CD14-positive monocyte (primary cell): ENCODE measurements around the gene ACVR1. TPM values are rescaled to one million over a fixed set of nuclear protein-coding genes. Genes with fewer than 3 reads are reported as not detected.
"Not testable (repeated sequence)": the region's sequence is repeated elsewhere in the genome, so short reads cannot be mapped to it uniquely, and the experiment has no call there.

Experiments
- DNase-seq, 3 donors: peaks; one replicate each; pipeline ENCODE4 v3.0.0-alpha.2; 2011 to 2022
- H2AFZ ChIP-seq: 2 replicates; pipeline ENCODE4 v1.6.0; 2012; ENCODE audit warnings: mild to moderate bottlenecking, low read depth, low read length, inconsistent platforms; ENCODE audit not compliant: insufficient read depth, poor library complexity, severe bottlenecking
- H3K27ac ChIP-seq, 2 donors: 1 replicate in 1 of 2; 2 replicates in 1 of 2; pipeline ENCODE4 v1.5.1; 2012 to 2013; ENCODE audit warnings: low read length in 2 of 2, control low read depth in 1 of 2, inconsistent platforms in 1 of 2, low read depth in 1 of 2, mild to moderate bottlenecking in 1 of 2
- H3K27me3 ChIP-seq, 2 donors: one replicate each; pipeline versions ENCODE4 v1.6.0 to v1.6.1; 2011 to 2013; ENCODE audit warnings: low read length in 2 of 2; ENCODE audit not compliant: control insufficient read depth in 2 of 2, insufficient read depth in 2 of 2
- H3K36me3 ChIP-seq, 2 donors: replicated peaks in 1 of 2; 1 replicate in 1 of 2; 2 replicates in 1 of 2; pipeline versions ENCODE4 v1.5.1 to v1.6.1; 2012 to 2013; ENCODE audit warnings: low read length in 2 of 2, control low read depth in 1 of 2, inconsistent platforms in 1 of 2, mild to moderate bottlenecking in 1 of 2; ENCODE audit not compliant: insufficient read depth in 2 of 2, control insufficient read depth in 1 of 2
- H3K4me1 ChIP-seq, 2 donors: 1 replicate in 1 of 2; 2 replicates in 1 of 2; pipeline versions ENCODE4 v1.5.1 to v1.6.1; 2012 to 2013; ENCODE audit warnings: low read length in 2 of 2, control low read depth in 1 of 2, inconsistent platforms in 1 of 2, mild to moderate bottlenecking in 1 of 2, moderate library complexity in 1 of 2; ENCODE audit not compliant: insufficient read depth in 2 of 2, control insufficient read depth in 1 of 2
- H3K4me2 ChIP-seq: replicated peaks from 2 replicates; pipeline ENCODE3; 2012; ENCODE audit warnings: low read length, moderate library complexity, mild to moderate bottlenecking; ENCODE audit not compliant: poor library complexity, severe bottlenecking; ENCODE audit errors: extremely low read depth
- H3K4me3 ChIP-seq, 3 experiments: fragments of 200-600 bp in 1 of 3; sonication (generic) in 1 of 3; replicated peaks in 1 of 3; 1 replicate in 2 of 3; 2 replicates in 1 of 3; pipeline ENCODE4 v1.5.1; 2011 to 2013; ENCODE audit warnings: low read length in 3 of 3, mild to moderate bottlenecking in 3 of 3, control low read depth in 2 of 3, low read depth in 2 of 3, inconsistent platforms in 1 of 3, moderate library complexity in 1 of 3
- H3K79me2 ChIP-seq: 2 replicates; pipeline ENCODE4 v1.6.0; 2012; ENCODE audit warnings: mild to moderate bottlenecking, control low read depth, inconsistent platforms, low read length, moderate library complexity; ENCODE audit not compliant: insufficient read depth
- H3K9ac ChIP-seq: 2 replicates; pipeline ENCODE4 v1.6.0; 2017; ENCODE audit warnings: low read length, mild to moderate bottlenecking; ENCODE audit not compliant: insufficient read depth, poor library complexity, severe bottlenecking
- H3K9me3 ChIP-seq, 2 donors: replicated peaks in 1 of 2; 1 replicate in 1 of 2; 2 replicates in 1 of 2; pipeline versions ENCODE4 v1.5.1 to v1.6.1; 2012 to 2013; ENCODE audit warnings: low read length in 2 of 2, control low read depth in 1 of 2; ENCODE audit not compliant: control insufficient read depth in 1 of 2, insufficient read depth in 1 of 2
- H4K20me1 ChIP-seq: 2 replicates; pipeline ENCODE4 v1.6.0; 2012; ENCODE audit warnings: mild to moderate bottlenecking, low read length, control low read depth, moderate library complexity; ENCODE audit not compliant: insufficient read depth
- H3K27ac Mint-ChIP-seq, 7 donors: one replicate each; pipeline ENCODE4 v1.8.0; 2020; ENCODE audit warnings: mild to moderate bottlenecking in 7 of 7, mixed read lengths in 7 of 7, moderate library complexity in 6 of 7, inconsistent platforms in 2 of 7
- H3K27me3 Mint-ChIP-seq, 3 donors: one replicate each; pipeline ENCODE4 v1.8.0; 2021 to 2022; ENCODE audit warnings: low read depth in 3 of 3, mild to moderate bottlenecking in 3 of 3, mixed read lengths in 3 of 3, moderate library complexity in 3 of 3, inconsistent platforms in 1 of 3
- H3K36me3 Mint-ChIP-seq, 2 donors: one replicate each; pipeline ENCODE4 v1.8.0; 2020; ENCODE audit warnings: mixed read lengths in 2 of 2, inconsistent platforms in 1 of 2, mild to moderate bottlenecking in 1 of 2
- H3K4me1 Mint-ChIP-seq: one replicate; pipeline ENCODE4 v1.8.0; 2020; ENCODE audit warnings: mild to moderate bottlenecking, mixed read lengths
- H3K4me3 Mint-ChIP-seq, 2 donors: one replicate each; pipeline ENCODE4 v1.8.0; 2020; ENCODE audit warnings: mild to moderate bottlenecking in 2 of 2, mixed read lengths in 2 of 2, moderate library complexity in 1 of 2
- H3K9me3 Mint-ChIP-seq, 7 donors: one replicate each; pipeline ENCODE4 v1.8.0; 2020 to 2022; ENCODE audit warnings: mixed read lengths in 7 of 7, mild to moderate bottlenecking in 6 of 7, moderate library complexity in 6 of 7, inconsistent platforms in 2 of 7
- WGBS: methylation state at CpG from one replicate; pipeline ENCODE4 v1.1.5; 2013; ENCODE audit warnings: missing lambda C conversion rate; ENCODE audit not compliant: insufficient coverage; 5-methylcytosine and 5-hydroxymethylcytosine counted together
- intact Hi-C, 2 donors: fragments of 100-400 bp; cut with micrococcal nuclease; formaldehyde crosslinking; loops; one replicate each; pipeline versions ENCODE4 v1.15.0 to v1.15.1; 2023
- polyA plus RNA-seq, 3 donors: library from polyadenylated mRNA; depleted of rRNA in 1 of 3; unstranded in 2 of 3; stranded (reverse) in 1 of 3; fragments of 300-500 nt in 2 of 3; fragments of >200 nt in 1 of 3; fragmentation: Illumina TruSeq in 2 of 3; gene quantifications; 1 replicate in 2 of 3; 2 replicates in 1 of 3; pipeline ENCODE4 v1.2.3, GENCODE V29; 2012 to 2021
- TF ChIP-seq, protein P1 (sequence below): fragments of 200-600 bp; IDR thresholded peaks from one replicate; pipeline ENCODE4 v1.8.0; 2022; ENCODE audit warnings: antibody characterized with exemption, mild to moderate bottlenecking

The ACVR1 gene
- polyA plus RNA-seq, 3 donors, result 2.8 to 13.4 (median 4.9) TPM

DNA sequence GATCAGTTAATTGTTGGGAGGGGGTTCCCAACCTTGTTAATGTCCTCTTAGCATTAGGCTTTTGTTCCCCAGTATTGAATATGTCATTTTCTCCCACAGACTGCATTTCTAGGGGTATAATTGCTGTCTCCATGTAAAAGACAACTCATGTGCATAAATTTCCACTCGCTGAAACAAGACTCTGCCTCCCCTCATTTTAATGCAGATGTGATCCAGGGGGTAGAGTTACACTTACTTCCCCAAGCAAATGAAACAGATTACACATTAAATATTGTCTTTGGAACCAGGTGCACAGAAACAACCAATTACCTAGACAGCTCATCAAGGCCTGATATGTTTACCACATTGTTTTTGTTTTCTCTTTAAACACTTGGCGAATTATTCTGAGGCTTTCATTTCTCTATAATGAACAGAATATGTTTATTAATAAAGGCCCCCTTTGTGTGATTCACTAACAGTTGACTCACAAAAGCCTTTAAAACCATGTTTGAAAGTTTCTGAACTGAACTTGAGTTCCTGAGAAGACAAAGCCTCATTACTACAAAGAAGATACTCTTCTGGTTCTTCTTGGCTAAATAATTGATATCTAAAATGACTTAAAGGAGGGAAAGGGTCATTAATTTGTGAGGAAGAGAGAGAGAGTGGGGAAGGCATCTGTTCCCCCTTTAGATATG lies 15.0 kb upstream of the ACVR1 start:
- TF ChIP-seq, protein P1, sequence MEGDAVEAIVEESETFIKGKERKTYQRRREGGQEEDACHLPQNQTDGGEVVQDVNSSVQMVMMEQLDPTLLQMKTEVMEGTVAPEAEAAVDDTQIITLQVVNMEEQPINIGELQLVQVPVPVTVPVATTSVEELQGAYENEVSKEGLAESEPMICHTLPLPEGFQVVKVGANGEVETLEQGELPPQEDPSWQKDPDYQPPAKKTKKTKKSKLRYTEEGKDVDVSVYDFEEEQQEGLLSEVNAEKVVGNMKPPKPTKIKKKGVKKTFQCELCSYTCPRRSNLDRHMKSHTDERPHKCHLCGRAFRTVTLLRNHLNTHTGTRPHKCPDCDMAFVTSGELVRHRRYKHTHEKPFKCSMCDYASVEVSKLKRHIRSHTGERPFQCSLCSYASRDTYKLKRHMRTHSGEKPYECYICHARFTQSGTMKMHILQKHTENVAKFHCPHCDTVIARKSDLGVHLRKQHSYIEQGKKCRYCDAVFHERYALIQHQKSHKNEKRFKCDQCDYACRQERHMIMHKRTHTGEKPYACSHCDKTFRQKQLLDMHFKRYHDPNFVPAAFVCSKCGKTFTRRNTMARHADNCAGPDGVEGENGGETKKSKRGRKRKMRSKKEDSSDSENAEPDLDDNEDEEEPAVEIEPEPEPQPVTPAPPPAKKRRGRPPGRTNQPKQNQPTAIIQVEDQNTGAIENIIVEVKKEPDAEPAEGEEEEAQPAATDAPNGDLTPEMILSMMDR, result no peak
- H3K4me3 ChIP-seq, result no peak overlapping the region
- no peak overlapping the region for H3K4me2 ChIP-seq
- Mint-ChIP-seq H3K27me3 (peaks cover 0 to 2% (median 0%) of the 10 kb centered on the region in 3 donors), H3K36me3 (no peaks in the 10 kb centered on the region), H3K9me3 (peaks cover 0 to 2% (median 0%) of the 10 kb centered on the region in 7 donors), H3K4me3 (no peak overlapping the region), H3K4me1 (peaks cover 9% of the 10 kb centered on the region), H3K27ac (no peak overlapping the region)
- no peak for DNase-seq
- no peak overlapping the region for H3K27ac ChIP-seq
- WGBS, result no CpG with 5 or more reads among the region's 2 CpGs
- no peak overlapping the region for H2AFZ ChIP-seq
- H3K4me1 ChIP-seq, result peaks cover 5 to 6% of the 10 kb centered on the region in 2 donors
- H3K9ac ChIP-seq, result no peak overlapping the region
- no peaks in the 10 kb centered on the region for H3K36me3 ChIP-seq
- intact Hi-C loops, result no loop called here
- no peaks in the 10 kb centered on the region for H3K27me3 ChIP-seq
- H4K20me1 ChIP-seq, result no peaks in the 10 kb centered on the region
- no peaks in the 10 kb centered on the region for H3K79me2 ChIP-seq
- no peaks in the 10 kb centered on the region for H3K9me3 ChIP-seq

DNA sequence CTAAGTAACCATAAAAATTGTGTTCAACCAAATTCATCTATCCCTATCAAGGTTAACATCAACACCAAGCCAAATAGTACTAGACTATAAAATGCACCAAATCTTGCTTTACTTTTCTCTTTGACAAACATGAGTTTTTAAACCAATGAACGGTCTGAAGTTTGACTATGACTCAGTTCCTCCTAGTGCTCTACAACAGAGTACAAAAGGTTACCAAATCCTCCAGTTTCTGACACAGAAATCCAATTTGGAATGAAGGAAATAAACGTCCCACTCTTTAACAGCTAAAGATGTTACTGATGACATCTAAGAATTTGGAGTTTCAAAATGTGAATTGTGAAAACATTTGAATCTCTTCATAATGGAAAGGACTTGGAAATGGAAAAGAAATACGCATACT lies 11.8 kb upstream of the ACVR1 start:
- peaks cover 3 to 5% (median 5%) of the 10 kb centered on the region in 3 donors for H3K27me3 Mint-ChIP-seq
- Histone ChIP-seq H3K27me3 (no peaks in the 10 kb centered on the region), H3K4me3 (no peak overlapping the region), H3K79me2 (no peaks in the 10 kb centered on the region), H3K36me3 (no peaks in the 10 kb centered on the region), H3K9me3 (no peaks in the 10 kb centered on the region), H2AFZ (no peak overlapping the region), H3K9ac (no peak overlapping the region), H3K4me1 (no peaks in the 10 kb centered on the region), H3K4me2 (no peak overlapping the region), H4K20me1 (no peaks in the 10 kb centered on the region), H3K27ac (no peak overlapping the region)
- TF ChIP-seq, protein P1, result no peak
- H3K36me3 Mint-ChIP-seq, result no peaks in the 10 kb centered on the region
- H3K4me1 Mint-ChIP-seq, result peaks cover 2% of the 10 kb centered on the region
- H3K4me3 Mint-ChIP-seq, result no peak overlapping the region
- no peak for DNase-seq
- WGBS, result 83% methylated on average over 1 of the region's 3 CpGs
- peaks cover 0 to 2% (median 0%) of the 10 kb centered on the region in 7 donors for H3K9me3 Mint-ChIP-seq
- intact Hi-C loops, result no loop called here
- no peak overlapping the region for H3K27ac Mint-ChIP-seq

DNA sequence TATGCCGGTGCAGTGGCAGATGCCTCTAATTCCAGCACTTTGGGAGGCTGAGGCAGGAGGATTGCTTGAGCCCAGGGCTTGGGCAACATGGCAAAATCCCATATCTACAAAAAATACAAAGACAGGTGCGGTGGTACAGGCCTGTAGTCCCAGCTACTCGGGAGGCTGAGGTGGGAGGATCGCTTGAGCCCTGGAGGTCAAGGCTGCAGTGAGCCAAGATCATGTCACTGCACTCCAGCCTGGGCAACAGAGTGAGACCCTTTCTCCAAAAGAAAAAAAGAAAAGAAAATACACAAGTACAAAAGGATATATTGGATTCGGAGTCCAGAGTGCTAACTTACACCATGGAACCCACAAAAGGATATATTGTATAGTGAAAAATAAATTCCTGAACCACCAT lies 8.4 kb upstream of the ACVR1 start:
- H3K4me3 Mint-ChIP-seq, H3K4me1 ChIP-seq, H3K9ac ChIP-seq, H3K9me3 ChIP-seq, H3K4me2 ChIP-seq, H3K27ac Mint-ChIP-seq, H2AFZ ChIP-seq, H3K4me1 Mint-ChIP-seq, DNase-seq, H3K27ac ChIP-seq, H4K20me1 ChIP-seq, H3K27me3 ChIP-seq, H3K4me3 ChIP-seq, H3K36me3 ChIP-seq, H3K79me2 ChIP-seq, intact Hi-C loops, H3K27me3 Mint-ChIP-seq, H3K9me3 Mint-ChIP-seq, H3K36me3 Mint-ChIP-seq: not testable (repeated sequence)
- no CpG with 5 or more reads among the region's 5 CpGs for WGBS
